GM12878 (cell line): Measurements from ENCODE around the gene FKBP3. TPM values are rescaled to one million over a fixed set of nuclear protein-coding genes. Genes with fewer than 3 reads are reported as not detected.
A peak's percentile ranks its signal among the peaks of the same experiment; 100 is the strongest.

Experiments used
- ATAC-seq: fragments of 200-7000 bp; cut with Tn5 transposase; 3 replicates; pipeline ENCODE4 v1.9.1; 2020; ENCODE audit warnings: mild to moderate bottlenecking, moderate library complexity
- BruUV-seq: library from RNA; stranded (reverse); fragments of 400-500 nt; replicated peaks from 2 replicates; lab custom pipeline; 2021; lab: Mats Ljungman, UMichigan
- CTCF ChIA-PET: fragments of 300-600 bp; sonication (Branson Sonifier 250); formaldehyde crosslinking; extraction: SDS; loops from one replicate; lab custom pipeline; 2021; ENCODE audit warnings: inconsistent platforms; lab: Yijun Ruan, JAX
- POLR2A ChIA-PET: fragments of 350-600 bp; formaldehyde crosslinking; extraction: SDS; loops from one replicate; lab custom pipeline; 2021; ENCODE audit warnings: inconsistent platforms; lab: Charles Lee
- RAD21 ChIA-PET: fragments of 300-600 bp; sonication (Branson Sonifier 250); formaldehyde crosslinking; loops from one replicate; lab custom pipeline; 2023; ENCODE audit warnings: antibody characterized with exemption; ENCODE audit not compliant: unreplicated experiment; lab: Charles Lee
- SMC1A ChIA-PET: fragments of 300-600 bp; sonication (Branson Sonifier 250); formaldehyde crosslinking; loops from one replicate; lab custom pipeline; 2023; ENCODE audit not compliant: unreplicated experiment, uncharacterized antibody; lab: Charles Lee
- DNase-seq: peaks from one replicate; pipeline ENCODE4 v3.0.0-alpha.2; 2011; ENCODE audit warnings: low read depth, low spot score
- FAIRE-seq: peaks from 3 replicates; lab custom pipeline; 2011; peaks lifted over from hg19 to GRCh38; lab: Jason Lieb, UNC
- H2AFZ ChIP-seq: 2 replicates; pipeline ENCODE4 v1.6.0; 2011; ENCODE audit warnings: low read depth, low read length, control low read depth; ENCODE audit not compliant: control insufficient read depth
- H3K27ac ChIP-seq: 2 replicates; pipeline ENCODE4 v1.5.1; 2011; ENCODE audit warnings: control low read depth; ENCODE audit not compliant: control insufficient read depth, insufficient read depth
- H3K27me3 ChIP-seq, 2 experiments: replicated peaks in 1 of 2; 2 replicates each; pipeline versions ENCODE4 v1.6.0 to v1.6.1; 2011; ENCODE audit warnings: low read length in 1 of 2; ENCODE audit not compliant: control insufficient read depth in 2 of 2, insufficient read depth in 2 of 2
- H3K36me3 ChIP-seq, 2 experiments: 2 replicates each; pipeline ENCODE4 v1.5.1; 2011; ENCODE audit warnings: low read length in 1 of 2; ENCODE audit not compliant: control insufficient read depth in 2 of 2, insufficient read depth in 2 of 2
- H3K4me1 ChIP-seq: 2 replicates; pipeline ENCODE4 v1.6.1; 2011; ENCODE audit warnings: mild to moderate bottlenecking, low read length, moderate library complexity, mixed read lengths; ENCODE audit not compliant: control insufficient read depth, insufficient read depth
- H3K4me2 ChIP-seq: 2 replicates; pipeline ENCODE4 v1.6.0; 2011; ENCODE audit warnings: control low read depth; ENCODE audit not compliant: control insufficient read depth, insufficient read depth
- H3K4me3 ChIP-seq: fragments of 200-600 bp; sonication (generic); 2 replicates; pipeline ENCODE4 v1.5.1; 2016
- H3K79me2 ChIP-seq: 2 replicates; pipeline ENCODE4 v1.6.0; 2011; ENCODE audit warnings: low read length; ENCODE audit not compliant: control insufficient read depth, insufficient read depth
- H3K9ac ChIP-seq: 2 replicates; pipeline ENCODE4 v1.8.0; 2011; ENCODE audit warnings: low read length, control low read depth, mixed read lengths; ENCODE audit not compliant: control insufficient read depth, insufficient read depth
- H3K9me3 ChIP-seq: replicated peaks from 3 replicates; pipeline ENCODE4 v1.5.1; 2011; ENCODE audit warnings: mild to moderate bottlenecking, low read length; ENCODE audit not compliant: control insufficient read depth, insufficient read depth
- H4K20me1 ChIP-seq: 2 replicates; pipeline ENCODE4 v1.6.0; 2011; ENCODE audit not compliant: control insufficient read depth, insufficient read depth
- BCL11A ChIP-seq: IDR thresholded peaks from 2 replicates; pipeline ENCODE4 v1.6.1; 2011; ENCODE audit warnings: low read depth, low read length
- BHLHE40 ChIP-seq, 2 experiments: fragments of 450-650 bp in 1 of 2; IDR thresholded peaks; 2 replicates each; pipeline ENCODE4 v1.6.1; 2011 to 2017; ENCODE audit warnings: low read depth in 2 of 2, borderline replicate concordance in 1 of 2, improper control_type of control experiment in 1 of 2, low read length in 1 of 2, mild to moderate bottlenecking in 1 of 2
- MEF2B ChIP-seq: fragments of 450-650 bp; IDR thresholded peaks from 2 replicates; pipeline ENCODE4 v1.6.1; 2018; ENCODE audit warnings: mild to moderate bottlenecking, moderate library complexity; ENCODE audit not compliant: partially characterized antibody, poor library complexity, severe bottlenecking
- RCOR1 ChIP-seq: conservative IDR thresholded peaks from 2 replicates; pipeline ENCODE4 v1.6.1; 2012; ENCODE audit warnings: low read depth, low read length, improper control_type of control experiment
- USF1 ChIP-seq: IDR thresholded peaks from 2 replicates; pipeline ENCODE4 v1.6.1; 2011; ENCODE audit warnings: borderline replicate concordance, low read depth, mild to moderate bottlenecking, moderate library complexity, mixed read lengths, low read length; ENCODE audit not compliant: insufficient read depth; ENCODE audit errors: extremely low read length
- YY1 ChIP-seq: IDR thresholded peaks from 2 replicates; pipeline ENCODE4 v1.6.1; 2011; ENCODE audit warnings: low read depth, mild to moderate bottlenecking, low read length
- ZNF217 ChIP-seq: fragments of 450-650 bp; IDR thresholded peaks from 2 replicates; pipeline ENCODE4 v1.6.1; 2017; ENCODE audit warnings: antibody characterized with exemption, mild to moderate bottlenecking
- WGBS: methylation state at CpG from one replicate; pipeline ENCODE4 v1.1.6; 2016; ENCODE audit warnings: low lambda C conversion rate; ENCODE audit not compliant: insufficient replicate concordance, insufficient coverage; ENCODE audit errors: missing lambda C conversion rate; 5-methylcytosine and 5-hydroxymethylcytosine counted together
- in situ Hi-C: fragments of 300-500 bp; cut with MboI; formaldehyde crosslinking; loops from 9 replicates; pipeline ENCODE4 v1.14.3; 2018; ENCODE audit warnings: mixed read lengths
- intact Hi-C: fragments of 100-400 bp; cut with micrococcal nuclease; formaldehyde crosslinking; loops from one replicate; pipeline ENCODE4 v1.14.2; 2022; ENCODE audit not compliant: unreplicated experiment
- polyA plus RNA-seq, 11 experiments: library from polyadenylated mRNA; depleted of rRNA in 4 of 11; unstranded in 6 of 11; stranded (reverse) in 5 of 11; fragments of >200 nt; fragmentation: Nextera tagmentation in 4 of 11; fragmentation: Illumina TruSeq in 1 of 11; extraction: Ambion mirVana in 4 of 11; extraction: Trizol in 1 of 11; gene quantifications; 1 replicate in 1 of 11; 2 replicates in 10 of 11; pipeline versions ENCODE4 v1.2.1 to v1.2.3, GENCODE V29; 2011 to 2016; ENCODE audit warnings: inconsistent platforms in 2 of 11, missing spikeins in 2 of 11, low read depth in 1 of 11
- total RNA-seq, 4 experiments: library from RNA; depleted of rRNA in 3 of 4; stranded (reverse); fragments of >200 nt in 3 of 4; fragmentation: Illumina TruSeq in 1 of 4; extraction: Trizol in 1 of 4; gene quantifications; 2 replicates each; pipeline versions ENCODE4 v1.2.1 to v1.2.3, GENCODE V29; 2013 to 2021
- TF ChIP-seq, protein P1 (sequence below): IDR thresholded peaks from 2 replicates; pipeline ENCODE4 v1.6.1; 2012; ENCODE audit warnings: improper control_type of control experiment, low read depth, low read length; ENCODE audit not compliant: insufficient replicate concordance
- TF ChIP-seq, protein P2 (sequence below): IDR thresholded peaks from 2 replicates; pipeline ENCODE4 v1.6.1; 2012; ENCODE audit warnings: low read depth, low read length, improper control_type of control experiment

Gene FKBP3
- total and polyA plus RNA-seq, 10 of the 15 experiments (the other 5 are each of a cell fraction or from before 2014, with no cell fraction given), result 67.2 to 218 (median 129) TPM

GRCh38 chr14:45149602-45150001 lies 15.3 kb upstream of the FKBP3 start (continued):
- TF ChIP-seq, protein P1, sequence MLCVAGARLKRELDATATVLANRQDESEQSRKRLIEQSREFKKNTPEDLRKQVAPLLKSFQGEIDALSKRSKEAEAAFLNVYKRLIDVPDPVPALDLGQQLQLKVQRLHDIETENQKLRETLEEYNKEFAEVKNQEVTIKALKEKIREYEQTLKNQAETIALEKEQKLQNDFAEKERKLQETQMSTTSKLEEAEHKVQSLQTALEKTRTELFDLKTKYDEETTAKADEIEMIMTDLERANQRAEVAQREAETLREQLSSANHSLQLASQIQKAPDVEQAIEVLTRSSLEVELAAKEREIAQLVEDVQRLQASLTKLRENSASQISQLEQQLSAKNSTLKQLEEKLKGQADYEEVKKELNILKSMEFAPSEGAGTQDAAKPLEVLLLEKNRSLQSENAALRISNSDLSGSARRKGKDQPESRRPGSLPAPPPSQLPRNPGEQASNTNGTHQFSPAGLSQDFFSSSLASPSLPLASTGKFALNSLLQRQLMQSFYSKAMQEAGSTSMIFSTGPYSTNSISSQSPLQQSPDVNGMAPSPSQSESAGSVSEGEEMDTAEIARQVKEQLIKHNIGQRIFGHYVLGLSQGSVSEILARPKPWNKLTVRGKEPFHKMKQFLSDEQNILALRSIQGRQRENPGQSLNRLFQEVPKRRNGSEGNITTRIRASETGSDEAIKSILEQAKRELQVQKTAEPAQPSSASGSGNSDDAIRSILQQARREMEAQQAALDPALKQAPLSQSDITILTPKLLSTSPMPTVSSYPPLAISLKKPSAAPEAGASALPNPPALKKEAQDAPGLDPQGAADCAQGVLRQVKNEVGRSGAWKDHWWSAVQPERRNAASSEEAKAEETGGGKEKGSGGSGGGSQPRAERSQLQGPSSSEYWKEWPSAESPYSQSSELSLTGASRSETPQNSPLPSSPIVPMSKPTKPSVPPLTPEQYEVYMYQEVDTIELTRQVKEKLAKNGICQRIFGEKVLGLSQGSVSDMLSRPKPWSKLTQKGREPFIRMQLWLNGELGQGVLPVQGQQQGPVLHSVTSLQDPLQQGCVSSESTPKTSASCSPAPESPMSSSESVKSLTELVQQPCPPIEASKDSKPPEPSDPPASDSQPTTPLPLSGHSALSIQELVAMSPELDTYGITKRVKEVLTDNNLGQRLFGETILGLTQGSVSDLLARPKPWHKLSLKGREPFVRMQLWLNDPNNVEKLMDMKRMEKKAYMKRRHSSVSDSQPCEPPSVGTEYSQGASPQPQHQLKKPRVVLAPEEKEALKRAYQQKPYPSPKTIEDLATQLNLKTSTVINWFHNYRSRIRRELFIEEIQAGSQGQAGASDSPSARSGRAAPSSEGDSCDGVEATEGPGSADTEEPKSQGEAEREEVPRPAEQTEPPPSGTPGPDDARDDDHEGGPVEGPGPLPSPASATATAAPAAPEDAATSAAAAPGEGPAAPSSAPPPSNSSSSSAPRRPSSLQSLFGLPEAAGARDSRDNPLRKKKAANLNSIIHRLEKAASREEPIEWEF, result no peak

DNA sequence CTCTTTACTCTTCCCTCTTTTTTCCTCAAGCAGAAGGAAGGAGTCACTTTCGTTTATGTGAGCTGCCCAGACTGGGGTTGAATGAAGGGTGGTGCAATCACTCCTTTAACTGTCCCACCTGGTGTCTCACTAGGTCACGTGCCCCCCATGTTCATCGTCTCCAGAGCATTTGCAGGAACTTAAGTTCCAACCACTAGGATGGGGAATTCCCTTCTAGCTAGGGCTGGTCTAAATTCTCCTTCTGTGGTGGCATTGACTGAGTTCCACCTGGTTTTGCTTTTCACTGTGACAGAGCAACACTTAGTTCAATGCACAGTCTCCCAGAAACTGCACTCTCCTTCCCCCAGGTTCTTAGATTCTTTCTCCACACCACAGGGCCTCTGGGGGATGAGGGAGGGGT lies 10.9 kb upstream of the FKBP3 start:
- in situ Hi-C loops, result no loop called here
- SMC1A ChIA-PET, result interaction anchor here (0.6 to 1.4 kb wide), 5 partner anchors 8 to 182 kb away, joined by 3 to 4 read pairs (median 3); no protein-coding TSS in a partner anchor
- peaks cover 0 to 8% of the 10 kb centered on the region in 2 experiments; a peak in 2 of 4 replicates for H3K36me3 ChIP-seq
- peak overlapping the region; percentile 61 for H3K27ac ChIP-seq
- POLR2A ChIA-PET, result interaction anchor here (1.0 to 2.8 kb wide), 2 partner anchors 10 to 14 kb away, joined by 3 to 12 read pairs; partner anchors contain the start of gene FANCM
- no peaks in the 10 kb centered on the region for H3K9me3 ChIP-seq
- DNase-seq, result no peak
- FAIRE-seq, result no peak
- peak overlapping the region; percentile 29; the same call in 1 of the 2 replicates for H2AFZ ChIP-seq
- CTCF ChIA-PET, result no interaction called here
- ATAC-seq, result peak; percentile 54
- 78% methylated on average over 3 of the region's 3 CpGs for WGBS
- peaks cover 11% of the 10 kb centered on the region for H3K79me2 ChIP-seq
- H3K4me3 ChIP-seq, result no peak overlapping the region
- H4K20me1 ChIP-seq, result no peaks in the 10 kb centered on the region
- intact Hi-C loops, result no loop called here
- H3K27me3 ChIP-seq, result no peaks in the 10 kb centered on the region
- RAD21 ChIA-PET, result no interaction called here
- no TSS peak for BruUV-seq
- H3K4me2 ChIP-seq, result peak overlapping the region; percentile 48; the same call in 1 of the 2 replicates
- H3K4me1 ChIP-seq, result peaks cover 12% of the 10 kb centered on the region
- H3K9ac ChIP-seq, result no peak overlapping the region
- TF ChIP-seq, protein P2, sequence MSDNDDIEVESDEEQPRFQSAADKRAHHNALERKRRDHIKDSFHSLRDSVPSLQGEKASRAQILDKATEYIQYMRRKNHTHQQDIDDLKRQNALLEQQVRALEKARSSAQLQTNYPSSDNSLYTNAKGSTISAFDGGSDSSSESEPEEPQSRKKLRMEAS, result no peak
- TF ChIP-seq BCL11A, result no peak
- TF ChIP-seq RCOR1, result no peak
- TF ChIP-seq ZNF217, result no peak
- TF ChIP-seq USF1, result peak; percentile 66
- TF ChIP-seq, protein P1, result no peak
- TF ChIP-seq BHLHE40 (IDR thresholded peaks at IDR 0.05; ENCODE audit: borderline replicate concordance in 1 of 2, low read depth in 2 of 2, low read length in 1 of 2), result peak in 1 of 2 experiments; percentile 76; a peak in 2 of 4 replicates
- no peak for TF ChIP-seq YY1
- no peak for TF ChIP-seq MEF2B
